HG02885 (cell line): ENCODE measurements around the gene CARS2.
A peak's percentile ranks its signal among the peaks of the same experiment; 100 is the strongest.

Experiments used
- ATAC-seq: cut with Tn5 transposase; IDR thresholded peaks from one replicate; pipeline ENCODE4 v1.9.1; 2021; ENCODE audit warnings: mild to moderate bottlenecking; ENCODE audit not compliant: unreplicated experiment, poor library complexity

Gene CARS2

DNA sequence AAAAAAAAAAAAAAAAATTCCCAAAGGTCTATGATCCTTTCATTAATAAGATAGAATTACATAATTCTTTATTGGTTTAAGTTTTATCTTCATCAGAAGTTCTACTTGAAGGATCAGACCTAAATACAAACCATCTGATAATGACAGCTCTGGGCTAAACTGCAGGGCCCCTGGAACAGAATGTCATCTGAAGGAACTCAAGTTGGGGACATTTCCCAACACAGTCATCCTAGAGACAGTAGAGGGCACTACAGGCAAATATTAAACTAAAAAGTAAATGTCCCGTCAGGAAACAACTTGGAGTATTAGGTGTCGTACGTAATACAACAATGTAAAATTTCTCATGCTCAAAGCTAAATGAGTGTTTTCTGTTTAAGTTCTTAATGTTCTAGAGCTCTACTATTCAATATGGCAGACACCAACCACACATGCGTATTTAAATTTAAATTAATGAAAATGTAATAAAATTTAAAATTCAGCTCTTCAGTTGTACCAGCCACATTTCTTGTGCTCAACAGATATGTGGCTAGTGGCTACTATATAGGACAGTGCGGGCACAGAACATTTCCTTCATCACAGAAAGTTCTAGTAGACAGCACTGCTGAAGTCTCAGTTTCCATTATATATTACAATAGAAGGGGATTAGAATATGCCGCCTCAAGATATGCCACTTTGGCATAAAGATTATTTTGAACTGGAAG, 112.3 kb downstream of the CARS2 start:
- ATAC-seq, result peak; percentile 93

DNA sequence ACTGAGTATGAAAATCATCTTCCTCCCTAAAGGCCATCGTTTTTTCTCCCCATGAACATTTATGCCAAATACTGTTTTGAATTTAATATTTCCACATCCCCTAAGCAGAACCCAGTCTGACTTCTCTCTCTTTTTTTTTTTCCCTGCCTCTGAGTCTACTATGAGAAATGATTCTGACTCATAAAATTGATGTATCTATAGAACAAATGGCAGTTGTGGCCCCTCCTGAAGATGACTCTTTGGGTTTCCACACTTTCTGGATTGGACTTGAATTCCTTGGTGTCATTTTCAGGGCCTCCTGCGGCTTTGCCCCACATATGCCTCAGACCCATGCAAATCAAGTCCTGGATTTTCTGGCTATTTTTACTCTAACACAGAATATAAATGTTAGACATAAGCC, 113.3 kb downstream of the CARS2 start:
- no peak for ATAC-seq
